Measurements from ENCODE around the gene ATXN7. TPM values are rescaled to one million over a fixed set of nuclear protein-coding genes. Genes with fewer than 3 reads are reported as not detected.
A peak's percentile ranks its signal among the peaks of the same experiment; 100 is the strongest.

ATXN7 gene
- total RNA-seq, 2 experiments from 2014 or later, result 26.5 to 28.6 TPM

- Mint-ChIP-seq H3K27ac (peak overlapping the region; percentile 8), H3K4me3 (no peak overlapping the region), H3K4me1 (peaks cover 35% of the 10 kb centered on the region), H3K27me3 (no peaks in the 10 kb centered on the region), H3K9me3 (no peaks in the 10 kb centered on the region), H3K36me3 (peaks cover 13% of the 10 kb centered on the region)
- no peak for DNase-seq
Observed at GRCh38 chr3:63952248-63952594, 88.6 kb downstream of the ATXN7 start.

- no peak overlapping the region for H3K27ac Mint-ChIP-seq
- peaks cover 28% of the 10 kb centered on the region for H3K4me1 Mint-ChIP-seq
- no peaks in the 10 kb centered on the region for H3K27me3 Mint-ChIP-seq
- H3K9me3 Mint-ChIP-seq, result no peaks in the 10 kb centered on the region
- no peak for DNase-seq
- H3K36me3 Mint-ChIP-seq, result peaks cover 8% of the 10 kb centered on the region
- no peak overlapping the region for H3K4me3 Mint-ChIP-seq
Observed at GRCh38 chr3:63954182-63954581, 90.5 kb downstream of the ATXN7 start.

GRCh38 chr3:63955036-63955650, 91.5 kb downstream of the ATXN7 start:
- Mint-ChIP-seq H3K27me3 (no peaks in the 10 kb centered on the region), H3K4me1 (peaks cover 31% of the 10 kb centered on the region), H3K9me3 (no peaks in the 10 kb centered on the region), H3K27ac (no peak overlapping the region), H3K4me3 (no peak overlapping the region), H3K36me3 (peaks cover 8% of the 10 kb centered on the region)
- no peak for DNase-seq

GRCh38 chr3:63955830-63956545, 92.3 kb downstream of the ATXN7 start:
- no peaks in the 10 kb centered on the region for H3K27me3 Mint-ChIP-seq
- no peak overlapping the region for H3K27ac Mint-ChIP-seq
- no peak overlapping the region for H3K4me3 Mint-ChIP-seq
- peaks cover 13% of the 10 kb centered on the region for H3K36me3 Mint-ChIP-seq
- H3K4me1 Mint-ChIP-seq, result peaks cover 30% of the 10 kb centered on the region
- DNase-seq, result no peak
- no peaks in the 10 kb centered on the region for H3K9me3 Mint-ChIP-seq

GRCh38 chr3:63959146-63959545, 95.5 kb downstream of the ATXN7 start:
- no peak for DNase-seq
- Mint-ChIP-seq H3K27me3 (no peaks in the 10 kb centered on the region), H3K4me1 (peaks cover 25% of the 10 kb centered on the region), H3K36me3 (peaks cover 9% of the 10 kb centered on the region), H3K27ac (no peak overlapping the region), H3K4me3 (no peak overlapping the region), H3K9me3 (no peaks in the 10 kb centered on the region)

- no peaks in the 10 kb centered on the region for H3K27me3 Mint-ChIP-seq
- H3K4me3 Mint-ChIP-seq, result peak overlapping the region; percentile 38
- peak overlapping the region; percentile 51 for H3K27ac Mint-ChIP-seq
- H3K9me3 Mint-ChIP-seq, result no peaks in the 10 kb centered on the region
- peaks cover 29% of the 10 kb centered on the region for H3K4me1 Mint-ChIP-seq
- no peak for DNase-seq
- H3K36me3 Mint-ChIP-seq, result peaks cover 6% of the 10 kb centered on the region
Observed at GRCh38 chr3:63960048-63960711, 96.5 kb downstream of the ATXN7 start.

GRCh38 chr3:63961891-63962290, 98.2 kb downstream of the ATXN7 start:
- Mint-ChIP-seq H3K9me3 (no peaks in the 10 kb centered on the region), H3K36me3 (peaks cover 5% of the 10 kb centered on the region), H3K4me1 (peaks cover 33% of the 10 kb centered on the region), H3K27me3 (no peaks in the 10 kb centered on the region), H3K27ac (no peak overlapping the region), H3K4me3 (no peak overlapping the region)
- no peak for DNase-seq

GRCh38 chr3:63963496-63963895, 99.8 kb downstream of the ATXN7 start:
- no peaks in the 10 kb centered on the region for H3K9me3 Mint-ChIP-seq
- peaks cover 46% of the 10 kb centered on the region for H3K4me1 Mint-ChIP-seq
- H3K27ac Mint-ChIP-seq, result no peak overlapping the region

GRCh38 chr3:63964681-63965485, 101.2 kb downstream of the ATXN7 start:
- no peaks in the 10 kb centered on the region for H3K9me3 Mint-ChIP-seq
- peak overlapping the region; percentile 65 for H3K27ac Mint-ChIP-seq
- H3K27me3 Mint-ChIP-seq, result no peaks in the 10 kb centered on the region
- H3K36me3 Mint-ChIP-seq, result peaks cover 9% of the 10 kb centered on the region
- peaks cover 51% of the 10 kb centered on the region for H3K4me1 Mint-ChIP-seq
- no peak overlapping the region for H3K4me3 Mint-ChIP-seq
- no peak for DNase-seq

More at GRCh38 chr3:63963496-63963895, 99.8 kb downstream of the ATXN7 start:
- Mint-ChIP-seq H3K27me3 (no peaks in the 10 kb centered on the region), H3K4me3 (no peak overlapping the region), H3K36me3 (peaks cover 6% of the 10 kb centered on the region)
- DNase-seq, result no peak

- Mint-ChIP-seq H3K9me3 (no peaks in the 10 kb centered on the region), H3K27me3 (no peaks in the 10 kb centered on the region), H3K4me1 (peaks cover 55% of the 10 kb centered on the region), H3K27ac (peak overlapping the region; percentile 51), H3K4me3 (no peak overlapping the region), H3K36me3 (peaks cover 4% of the 10 kb centered on the region)
- DNase-seq, result no peak
Observed at GRCh38 chr3:63966007-63966406, 102.3 kb downstream of the ATXN7 start.

GRCh38 chr3:63966871-63967270, 103.2 kb downstream of the ATXN7 start:
- H3K27ac Mint-ChIP-seq, result peak overlapping the region; percentile 86
- H3K36me3 Mint-ChIP-seq, result peaks cover 6% of the 10 kb centered on the region
- H3K4me3 Mint-ChIP-seq, result peak overlapping the region; percentile 56
- no peaks in the 10 kb centered on the region for H3K9me3 Mint-ChIP-seq
- no peak for DNase-seq
- peaks cover 61% of the 10 kb centered on the region for H3K4me1 Mint-ChIP-seq
- no peaks in the 10 kb centered on the region for H3K27me3 Mint-ChIP-seq

- Mint-ChIP-seq H3K4me1 (peaks cover 69% of the 10 kb centered on the region), H3K36me3 (peaks cover 12% of the 10 kb centered on the region), H3K9me3 (no peaks in the 10 kb centered on the region), H3K4me3 (peak overlapping the region; percentile 83), H3K27ac (peak overlapping the region; percentile 94), H3K27me3 (no peaks in the 10 kb centered on the region)
- no peak for DNase-seq
Observed at GRCh38 chr3:63967675-63968611, 104.3 kb downstream of the ATXN7 start.

GRCh38 chr3:63968612-63969350, 105.1 kb downstream of the ATXN7 start:
- Mint-ChIP-seq H3K4me1 (peaks cover 77% of the 10 kb centered on the region), H3K36me3 (peaks cover 19% of the 10 kb centered on the region), H3K9me3 (peaks cover 4% of the 10 kb centered on the region), H3K4me3 (peak overlapping the region; percentile 83), H3K27me3 (no peaks in the 10 kb centered on the region), H3K27ac (peak overlapping the region; percentile 94)
- no peak for DNase-seq
